Spleen (tissue), 11 donors: ENCODE measurements around the gene ICAM2. TPM values are rescaled to one million over a fixed set of nuclear protein-coding genes. Genes with fewer than 3 reads are reported as not detected.
A peak's percentile ranks its signal among the peaks of the same experiment; 100 is the strongest.

Source experiments
- DNase-seq: peaks from one replicate; pipeline ENCODE4 v3.0.0-alpha.2; 2020
- H3K27ac ChIP-seq, 8 donors: fragments of 200-600 bp; sonication (generic) in 7 of 8; 1 replicate in 4 of 8; 2 replicates in 4 of 8; pipeline versions ENCODE4 v1.5.0 to v1.8.0; 2016 to 2021; ENCODE audit warnings: inconsistent platforms in 4 of 8, mild to moderate bottlenecking in 4 of 8, moderate library complexity in 1 of 8
- H3K27me3 ChIP-seq, 7 donors: fragments of 200-600 bp; sonication (generic) in 6 of 7; replicated peaks in 1 of 7; 1 replicate in 4 of 7; 2 replicates in 3 of 7; pipeline versions ENCODE4 v1.5.0 to v1.8.0; 2016 to 2021; ENCODE audit warnings: inconsistent platforms in 3 of 7, mild to moderate bottlenecking in 1 of 7
- H3K36me3 ChIP-seq, 6 donors: fragments of 200-600 bp; sonication (generic) in 5 of 6; 1 replicate in 4 of 6; 2 replicates in 2 of 6; pipeline versions ENCODE4 v1.5.0 to v1.8.0; 2016 to 2021; ENCODE audit warnings: inconsistent platforms in 2 of 6
- H3K4me1 ChIP-seq, 6 donors: fragments of 200-600 bp; sonication (generic) in 5 of 6; 1 replicate in 3 of 6; 2 replicates in 3 of 6; pipeline versions ENCODE4 v1.5.0 to v1.8.0; 2016 to 2021; ENCODE audit warnings: inconsistent platforms in 3 of 6
- H3K4me3 ChIP-seq, 8 donors: fragments of 200-600 bp; sonication (generic) in 7 of 8; 1 replicate in 4 of 8; 2 replicates in 4 of 8; pipeline versions ENCODE4 v1.5.0 to v1.8.0; 2016 to 2021; ENCODE audit warnings: inconsistent platforms in 4 of 8, mild to moderate bottlenecking in 4 of 8, moderate library complexity in 2 of 8
- H3K9me3 ChIP-seq, 8 donors: fragments of 200-600 bp; sonication (generic) in 7 of 8; 1 replicate in 4 of 8; 2 replicates in 4 of 8; pipeline versions ENCODE4 v1.5.0 to v1.8.0; 2016 to 2021; ENCODE audit warnings: inconsistent platforms in 4 of 8
- CTCF ChIP-seq, 11 experiments: fragments of 200-600 bp in 7 of 11; fragments of 450-650 bp in 4 of 11; sonication (generic) in 4 of 11; IDR thresholded peaks in 8 of 11; conservative IDR thresholded peaks in 3 of 11; 1 replicate in 7 of 11; 2 replicates in 4 of 11; pipeline versions ENCODE4 v1.4.0 to v1.8.0; 2016 to 2021; ENCODE audit warnings: antibody characterized with exemption in 11 of 11, inconsistent platforms in 4 of 11, mild to moderate bottlenecking in 1 of 11
- POLR2A ChIP-seq, 3 donors: fragments of 450-650 bp; IDR thresholded peaks; one replicate each; pipeline ENCODE4 v1.5.1; 2017; ENCODE audit warnings: antibody characterized with exemption in 3 of 3, mild to moderate bottlenecking in 1 of 3
- POLR2AphosphoS5 ChIP-seq, 3 donors: sonication (generic); formaldehyde crosslinking; IDR thresholded peaks; one replicate each; pipeline ENCODE4 v1.5.1; 2017; ENCODE audit warnings: antibody characterized with exemption in 3 of 3
- WGBS, 5 donors: extraction: QIAGEN DNeasy Blood & Tissue Kit in 3 of 5; methylation state at CpG; one replicate each; pipeline versions ENCODE4 v1.1.5 to v1.1.7; 2013 to 2018; 5-methylcytosine and 5-hydroxymethylcytosine counted together
- intact Hi-C: fragments of 100-400 bp; cut with DNase I; formaldehyde crosslinking; loops from one replicate; pipeline ENCODE4 v1.15.0; 2023; ENCODE audit warnings: low total_unique reads
- polyA plus RNA-seq, 3 donors: library from polyadenylated mRNA; stranded (reverse); fragments of 200-250 nt; gene quantifications; one replicate each; pipeline ENCODE4 v1.2.1, GENCODE V29; 2013
- total RNA-seq, 7 donors: library from RNA; depleted of rRNA in 3 of 7; stranded (reverse); fragments of >200 nt in 3 of 7; fragmentation: NEBNext Ultra II Directional in 4 of 7; extraction: Animal tissue kit (Norgen Biotek cat#: 25700) in 4 of 7; gene quantifications; one replicate each; pipeline versions ENCODE4 v1.1.0 to v1.2.1, GENCODE V29; 2016 to 2021
- donor health status: healthy with polysubstance abuse.
- donor health status: DM: no; HTN: no; CAD: no; lungs with moderate emphysema.
- donor health status: DM: no; HTN: no; CAD: no.
- donor health status: Bipolar disorder and iron deficiency.
- donor health status: healthy.
- donor health status: DM: no; HTN: no; CAD: no.
- donor health status: DM: yes; HTN: yes; CAD: no.

Gene ICAM2
- total and polyA plus RNA-seq, 10 donors: 79.2 to 412 (median 173) TPM

DNA sequence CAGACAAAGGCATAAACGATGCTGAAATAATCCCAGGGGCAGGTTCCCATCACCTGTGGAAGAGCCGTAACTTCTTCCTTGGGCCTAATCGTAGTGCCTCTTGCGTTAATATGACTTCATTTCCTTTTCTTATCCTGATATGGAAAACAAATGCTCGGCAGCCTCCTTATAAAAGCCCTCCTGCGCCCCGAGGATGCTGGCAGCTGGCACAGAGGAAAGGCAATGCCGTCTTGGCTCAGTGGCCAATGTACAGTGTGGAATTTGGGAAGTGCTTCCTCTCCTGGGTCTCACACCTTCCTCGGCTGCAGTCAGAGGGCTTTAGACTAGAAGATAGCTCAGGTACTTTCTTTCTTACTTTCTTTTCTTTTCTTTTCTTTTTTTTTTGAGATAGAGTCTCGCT, 51.2 kb downstream of the ICAM2 start:
- intact Hi-C loops: no loop called here
- no peak overlapping the region for H3K27ac ChIP-seq
- no peaks in the 10 kb centered on the region for H3K27me3 ChIP-seq
- no peaks in the 10 kb centered on the region for H3K36me3 ChIP-seq
- no peak overlapping the region for H3K4me3 ChIP-seq
- 67 to 77% (median 76%) methylated on average over 10 of the region's 10 CpGs for WGBS, 5 donors
- peaks cover 0 to 17% (median 4%) of the 10 kb centered on the region in 6 donors for H3K4me1 ChIP-seq
- no peak for TF ChIP-seq CTCF (IDR thresholded peaks at IDR 0.05 in 8 of 11, conservative IDR thresholded peaks at IDR 0.05 in 3 of 11)
- no peak for TF ChIP-seq POLR2A (IDR thresholded peaks at IDR 0.05)
- TF ChIP-seq POLR2AphosphoS5 (IDR thresholded peaks at IDR 0.05): no peak
- H3K9me3 ChIP-seq: no peaks in the 10 kb centered on the region
- no peak for DNase-seq

DNA sequence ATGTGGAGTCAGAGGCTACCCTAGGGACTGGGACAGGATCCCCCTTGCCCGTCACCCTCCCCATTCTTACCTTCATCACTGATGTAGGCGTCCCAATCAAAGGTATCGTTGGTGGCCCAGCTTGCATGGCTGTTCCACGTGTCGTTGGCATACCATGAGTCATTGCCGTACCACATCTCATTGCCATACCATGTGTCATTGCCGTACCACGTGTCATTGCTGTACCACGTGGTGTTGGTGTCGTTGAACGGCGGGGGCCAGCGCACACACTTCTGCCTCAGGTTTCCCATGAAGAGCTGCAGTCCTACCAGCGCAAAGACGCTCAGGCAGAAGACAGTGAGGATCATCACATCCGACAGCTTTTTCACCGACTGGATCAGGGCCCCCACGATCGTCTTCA, 52.5 kb downstream of the ICAM2 start:
- no peak for TF ChIP-seq POLR2A (IDR thresholded peaks at IDR 0.05)
- TF ChIP-seq POLR2AphosphoS5 (IDR thresholded peaks at IDR 0.05): no peak
- no peak for TF ChIP-seq CTCF (IDR thresholded peaks at IDR 0.05 in 8 of 11, conservative IDR thresholded peaks at IDR 0.05 in 3 of 11)
- H3K4me3 ChIP-seq: no peak overlapping the region
- no peak for DNase-seq
- H3K36me3 ChIP-seq: no peaks in the 10 kb centered on the region
- WGBS, 5 donors: 84 to 94% (median 89%) methylated on average over 19 of the region's 19 CpGs
- no peaks in the 10 kb centered on the region for H3K27me3 ChIP-seq
- H3K4me1 ChIP-seq: peaks cover 0 to 27% (median 13%) of the 10 kb centered on the region in 6 donors
- H3K9me3 ChIP-seq: no peaks in the 10 kb centered on the region
- intact Hi-C loops: no loop called here
- no peak overlapping the region for H3K27ac ChIP-seq

DNA sequence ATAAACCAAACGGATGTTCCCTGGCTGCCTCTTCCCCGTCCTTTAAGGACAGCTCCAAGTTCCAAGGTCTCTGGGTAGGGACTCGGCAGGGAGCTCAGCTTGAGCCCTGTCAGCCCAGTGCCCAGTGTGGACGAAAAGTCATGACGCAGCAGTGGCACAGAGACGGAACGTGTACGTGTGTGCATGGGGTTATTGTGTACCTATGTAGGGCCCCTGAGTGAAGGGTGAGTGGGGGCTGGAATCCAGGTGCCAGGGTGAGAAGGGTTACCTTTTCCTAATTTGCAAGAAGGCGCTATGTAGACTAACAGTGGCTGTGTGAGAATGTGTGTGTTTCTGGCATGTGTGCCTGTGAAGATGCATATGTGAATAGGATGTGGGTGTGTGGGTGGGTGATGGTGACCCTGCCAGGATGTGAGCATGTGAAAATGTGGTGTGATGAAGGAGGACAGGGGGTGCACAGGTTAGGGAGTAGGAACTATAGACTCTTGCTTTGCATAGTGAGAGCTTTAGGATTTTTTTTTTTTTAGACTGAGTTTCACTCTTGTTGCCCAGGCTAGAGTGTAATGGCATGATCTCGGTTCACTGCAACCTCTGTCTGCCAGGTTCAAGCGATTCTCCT, 53.7 kb downstream of the ICAM2 start:
- Histone ChIP-seq H3K27me3 (no peaks in the 10 kb centered on the region), H3K27ac (peak overlapping the region in 2 of 8 donors; percentile 10 to 13), H3K4me3 (no peak overlapping the region), H3K9me3 (no peaks in the 10 kb centered on the region), H3K36me3 (no peaks in the 10 kb centered on the region), H3K4me1 (peaks cover 8 to 39% (median 22%) of the 10 kb centered on the region in 6 donors)
- 78 to 94% (median 84%) methylated on average over 10 to 11 of the region's 11 CpGs for WGBS, 5 donors
- TF ChIP-seq POLR2A (IDR thresholded peaks at IDR 0.05) (no peak), POLR2AphosphoS5 (IDR thresholded peaks at IDR 0.05) (peak in 1 of 3 donors; percentile 20)
- intact Hi-C loops: no loop called here
- no peak for DNase-seq

GRCh38 chr17:63963123-63963522, 57.3 kb downstream of the ICAM2 start:
- H3K27ac ChIP-seq: peak overlapping the region in 7 of 8 donors; percentile 61 to 92 (median 79)

More at GRCh38 chr17:63963123-63963522, 57.3 kb downstream of the ICAM2 start:
- 59 to 74% (median 67%) methylated on average over 4 of the region's 4 CpGs for WGBS, 5 donors
- no peak for DNase-seq
- TF ChIP-seq CTCF (IDR thresholded peaks at IDR 0.05 in 8 of 11, conservative IDR thresholded peaks at IDR 0.05 in 3 of 11) (peak in 1 of 11 experiments; percentile 7), POLR2A (IDR thresholded peaks at IDR 0.05) (no peak), POLR2AphosphoS5 (IDR thresholded peaks at IDR 0.05) (peak in 2 of 3 donors; percentile 59 to 64)
- H3K36me3 ChIP-seq: no peaks in the 10 kb centered on the region
- no peaks in the 10 kb centered on the region for H3K27me3 ChIP-seq
- no peaks in the 10 kb centered on the region for H3K9me3 ChIP-seq
- peaks cover 8 to 57% (median 27%) of the 10 kb centered on the region in 6 donors for H3K4me1 ChIP-seq
- intact Hi-C loops: no loop called here
- no peak overlapping the region for H3K4me3 ChIP-seq
